K562 (cell line): ENCODE measurements around the gene SNAI1. TPM values are rescaled to one million over a fixed set of nuclear protein-coding genes. Genes with fewer than 3 reads are reported as not detected.

Experiments used
- CBFA2T2 ChIP-seq: fragments of 450-650 bp; conservative IDR thresholded peaks from 2 replicates; pipeline ENCODE4 v1.6.1; 2017; ENCODE audit warnings: mild to moderate bottlenecking
- EP400 ChIP-seq: fragments of 450-650 bp; IDR thresholded peaks from 2 replicates; pipeline ENCODE4 v1.6.1; 2017; ENCODE audit warnings: antibody characterized with exemption, mild to moderate bottlenecking, moderate library complexity
- HNRNPLL ChIP-seq: fragments of 200-400 bp; formaldehyde crosslinking; IDR thresholded peaks from 2 replicates; pipeline ENCODE4 v1.6.1; 2017; ENCODE audit warnings: low read length, low read depth, mild to moderate bottlenecking; ENCODE audit not compliant: poor library complexity, severe bottlenecking
- ILK ChIP-seq: fragments of 450-650 bp; IDR thresholded peaks from 2 replicates; pipeline ENCODE4 v1.6.1; 2016; ENCODE audit warnings: missing genetic modification characterization, low read depth, mild to moderate bottlenecking, missing compliant biosample characterization, moderate library complexity, borderline replicate concordance
- KDM1A ChIP-seq, 2 experiments: fragments of 450-650 bp; IDR thresholded peaks; 2 replicates each; pipeline ENCODE4 v1.6.1; 2016; ENCODE audit warnings: mild to moderate bottlenecking in 2 of 2
- MLX ChIP-seq, 2 experiments: fragments of 450-650 bp in 1 of 2; sonication (generic) in 1 of 2; formaldehyde crosslinking; conservative IDR thresholded peaks; 2 replicates each; pipeline versions ENCODE4 v1.4.0 to v1.8.1; 2020 to 2022; ENCODE audit warnings: mild to moderate bottlenecking in 1 of 2, missing genetic modification reagents in 1 of 2
- NBN ChIP-seq: fragments of 450-650 bp; IDR thresholded peaks from 2 replicates; pipeline ENCODE4 v1.6.1; 2016; ENCODE audit warnings: low read depth, mild to moderate bottlenecking
- NCOA4 ChIP-seq: fragments of 450-650 bp; IDR thresholded peaks from 2 replicates; pipeline ENCODE4 v1.6.1; 2018; ENCODE audit warnings: mild to moderate bottlenecking; ENCODE audit not compliant: partially characterized antibody
- PHB2 ChIP-seq: fragments of 450-650 bp; IDR thresholded peaks from 2 replicates; pipeline ENCODE4 v1.6.1; 2017; ENCODE audit warnings: low read depth
- PRPF4 ChIP-seq: fragments of 200-400 bp; formaldehyde crosslinking; IDR thresholded peaks from one replicate; pipeline ENCODE4 v1.6.1; 2017; ENCODE audit warnings: low read length, low read depth, mild to moderate bottlenecking; ENCODE audit not compliant: insufficient read depth, poor library complexity, severe bottlenecking
- SMAD4 ChIP-seq: fragments of 250-450 bp; sonication (Bioruptor Pico); conservative IDR thresholded peaks from 2 replicates; pipeline ENCODE4 v1.8.0; 2021; ENCODE audit warnings: inconsistent platforms, mild to moderate bottlenecking, moderate library complexity
- SMARCA4 ChIP-seq: fragments of 450-650 bp; IDR thresholded peaks from 2 replicates; pipeline ENCODE4 v1.6.1; 2016
- SOX6 ChIP-seq: fragments of 450-650 bp; IDR thresholded peaks from 2 replicates; pipeline ENCODE4 v1.6.1; 2014; ENCODE audit warnings: mild to moderate bottlenecking
- TAL1 ChIP-seq: fragments of 450-650 bp; IDR thresholded peaks from 2 replicates; pipeline ENCODE4 v1.6.1; 2016; ENCODE audit warnings: mild to moderate bottlenecking
- U2AF1 ChIP-seq: fragments of 200-400 bp; formaldehyde crosslinking; optimal IDR thresholded peaks from 2 replicates; pipeline ENCODE3; 2017; ENCODE audit warnings: mild to moderate bottlenecking, low read depth, low read length, moderate library complexity
- ZBTB40 ChIP-seq, 2 experiments: fragments of 450-650 bp in 1 of 2; sonication (generic) in 1 of 2; formaldehyde crosslinking in 1 of 2; IDR thresholded peaks; 2 replicates each; pipeline versions ENCODE4 v1.7.1 to v1.9.0; 2016 to 2022; ENCODE audit warnings: inconsistent platforms in 1 of 2, mild to moderate bottlenecking in 1 of 2, missing genetic modification reagents in 1 of 2
- ZBTB7A ChIP-seq: IDR thresholded peaks from 2 replicates; pipeline ENCODE4 v1.6.1; 2011; ENCODE audit warnings: low read depth, mild to moderate bottlenecking, low read length, moderate library complexity, borderline replicate concordance; ENCODE audit not compliant: control insufficient read depth
- ZNF12 ChIP-seq: sonication (generic); formaldehyde crosslinking; IDR thresholded peaks from 2 replicates; pipeline ENCODE4 v1.4.0; 2020; ENCODE audit warnings: mild to moderate bottlenecking, missing genetic modification reagents
- polyA plus RNA-seq, 8 experiments: library from polyadenylated mRNA; depleted of rRNA in 4 of 8; stranded (reverse) in 5 of 8; unstranded in 3 of 8; fragments of >200 nt; fragmentation: Nextera tagmentation in 2 of 8; fragmentation: Illumina TruSeq in 1 of 8; extraction: Ambion mirVana in 2 of 8; extraction: Trizol in 1 of 8; gene quantifications; 2 replicates each; pipeline versions ENCODE4 v1.2.1 to v1.2.3, GENCODE V29; 2011 to 2014; ENCODE audit warnings: inconsistent platforms in 1 of 8, missing spikeins in 1 of 8
- total RNA-seq, 7 experiments: library from RNA; depleted of rRNA in 6 of 7; stranded (reverse); fragments of >200 nt in 6 of 7; fragmentation: Illumina TruSeq in 2 of 7; extraction: Trizol in 2 of 7; gene quantifications; 2 replicates each; pipeline versions ENCODE4 v1.2.1 to v1.2.3, GENCODE V29; 2011 to 2021; ENCODE audit warnings: low replicate concordance in 1 of 7

Gene SNAI1
- total and polyA plus RNA-seq, 9 of the 15 experiments (the other 6 are each of a cell fraction or from before 2014, with no cell fraction given) = 0.32 to 11.6 (median 2.0) TPM

- no peak for TF ChIP-seq ZBTB40 (IDR thresholded peaks at IDR 0.05)
- TF ChIP-seq ZBTB40 (CRISPR knock-in tag; IDR thresholded peaks at IDR 0.05) = no peak
- peak; percentile 89 for TF ChIP-seq SOX6
- peak; percentile 66; the same call in 1 of the 2 replicates for TF ChIP-seq PHB2
- no peak for TF ChIP-seq ILK (tag)
- TF ChIP-seq KDM1A (IDR thresholded peaks at IDR 0.05) = peak in 1 of 2 experiments; percentile 47; a peak in 2 of 4 replicates
- TF ChIP-seq U2AF1 = no peak
- peak; percentile 86 for TF ChIP-seq TAL1
- peak; percentile 19; the same call in 1 of the 2 replicates for TF ChIP-seq ZBTB7A
- peak; percentile 87 for TF ChIP-seq CBFA2T2
- peak; percentile 69 for TF ChIP-seq SMAD4 (CRISPR knock-in tag)
- TF ChIP-seq MLX (CRISPR knock-in tag; conservative IDR thresholded peaks at IDR 0.05) = no peak
- no peak for TF ChIP-seq NCOA4
- no peak for TF ChIP-seq PRPF4
- 0 out of 2 replicates have a peak, but pooled peaks have one; percentile 21 for TF ChIP-seq EP400
- no peak for TF ChIP-seq HNRNPLL
- peak; percentile 87 for TF ChIP-seq SMARCA4
- no peak for TF ChIP-seq NBN
- TF ChIP-seq ZNF12 (CRISPR knock-in tag) = 0 out of 2 replicates have a peak, but pooled peaks have one; percentile 28
These were observed 29.8 kb downstream of the SNAI1 start (continued) for GRCh38 chr20:50012282-50013263.
